ENCODE results near the gene H19. TPM values are rescaled to one million over a fixed set of nuclear protein-coding genes. Genes with fewer than 3 reads are reported as not detected.

Gene H19
- total RNA-seq (2022) (0.38 and 1.9 TPM in 2 replicates), Bru-seq, nascent RNA (not detected), BruChase-seq, experiment 1, labeled RNA remaining after a 6-hour chase (not detected), BruChase-seq, experiment 2, labeled RNA remaining after a 2-hour chase (percentile 26 among the genes with signal in this experiment)
- long read RNA-seq, result 0 reads

- no peaks in the 10 kb centered on the region for H3K4me1 Mint-ChIP-seq (ENCODE audit: low read depth, unreplicated experiment)
- intact Hi-C loops (cut with micrococcal nuclease; ENCODE audit: unreplicated experiment), result no loop called here
- no TSS peak for BruUV-seq (replicated peaks)
- CTCF ChIA-PET, result no interaction called here
- H3K27ac Mint-ChIP-seq (ENCODE audit: unreplicated experiment), result no peak within 1 kb of the TSS
- DNase-seq, result no peak
- no peaks in the 10 kb centered on the region for H3K36me3 Mint-ChIP-seq (ENCODE audit: insufficient read depth, unreplicated experiment)
- TF ChIP-seq CTCF (IDR thresholded peaks at IDR 0.05; ENCODE audit: unreplicated experiment), result no peak
- H3K27me3 Mint-ChIP-seq (ENCODE audit: unreplicated experiment), result no peaks in the 10 kb centered on the region
- no peaks in the 10 kb centered on the region for H3K9me3 Mint-ChIP-seq (ENCODE audit: low read depth, unreplicated experiment)
- no peak within 1 kb of the TSS for H3K4me3 Mint-ChIP-seq (ENCODE audit: low read depth, unreplicated experiment)
Observed at GRCh38 chr11:1997755-1998154, at the start of gene H19. H19 (minus strand) TSS chr11:1997842.

DNA sequence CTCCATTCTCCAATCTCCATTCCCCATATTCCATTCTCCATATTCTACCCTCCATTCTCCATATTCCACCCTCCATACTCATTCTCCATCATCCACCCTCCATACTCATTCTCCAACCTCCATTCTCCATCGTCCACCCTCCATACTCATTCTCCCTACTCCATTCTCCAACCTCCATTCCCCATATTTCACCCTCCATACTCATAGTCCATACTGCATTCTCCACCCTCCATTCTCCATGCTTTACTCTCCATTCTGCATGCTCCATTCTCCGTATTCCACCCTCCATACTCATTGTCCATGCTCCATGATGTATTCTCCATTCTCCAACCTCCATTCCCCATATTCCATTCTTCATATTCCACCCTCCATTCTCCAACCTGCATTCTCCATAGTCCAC lies 44.3 kb upstream of the H19 start:
- no peaks in the 10 kb centered on the region for H3K4me1 Mint-ChIP-seq (ENCODE audit: low read depth, unreplicated experiment)
- no peak overlapping the region for H3K4me3 Mint-ChIP-seq (ENCODE audit: low read depth, unreplicated experiment)
- intact Hi-C loops (cut with micrococcal nuclease; ENCODE audit: unreplicated experiment), result no loop called here
- TF ChIP-seq CTCF (IDR thresholded peaks at IDR 0.05; ENCODE audit: unreplicated experiment), result no peak
- no peaks in the 10 kb centered on the region for H3K27me3 Mint-ChIP-seq (ENCODE audit: unreplicated experiment)
- DNase-seq, result no peak
- CTCF ChIA-PET, result no interaction called here
- BruUV-seq (replicated peaks), result no TSS peak
- H3K36me3 Mint-ChIP-seq (ENCODE audit: insufficient read depth, unreplicated experiment), result no peaks in the 10 kb centered on the region
- H3K27ac Mint-ChIP-seq (ENCODE audit: unreplicated experiment), result no peak overlapping the region
- H3K9me3 Mint-ChIP-seq (ENCODE audit: low read depth, unreplicated experiment), result no peaks in the 10 kb centered on the region

DNA sequence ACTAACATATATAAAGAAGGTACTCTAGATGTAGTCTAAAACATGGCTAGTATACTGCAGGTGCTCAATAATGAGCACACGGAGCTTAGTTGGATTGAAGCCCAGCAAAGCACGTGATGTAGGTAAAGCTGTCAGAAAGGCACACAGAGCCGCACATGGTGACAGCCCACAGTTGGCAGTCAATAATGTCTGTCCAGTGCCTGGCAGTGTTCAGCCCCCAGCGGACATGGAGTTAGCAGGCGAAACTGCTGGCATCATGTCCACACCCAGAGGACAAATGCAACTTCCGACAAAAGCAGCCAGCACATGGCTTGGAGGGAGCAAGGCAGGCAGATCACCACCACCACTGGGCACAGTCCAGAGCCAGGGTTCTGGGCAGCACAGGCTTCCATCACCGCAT lies 43.5 kb upstream of the H19 start:
- no TSS peak for BruUV-seq (replicated peaks)
- H3K4me3 Mint-ChIP-seq (ENCODE audit: low read depth, unreplicated experiment), result no peak overlapping the region
- no peaks in the 10 kb centered on the region for H3K9me3 Mint-ChIP-seq (ENCODE audit: low read depth, unreplicated experiment)
- H3K27ac Mint-ChIP-seq (ENCODE audit: unreplicated experiment), result no peak overlapping the region
- no peak for DNase-seq
- CTCF ChIA-PET, result interaction anchor here (0.7 kb wide), 1 partner anchor 109 kb away, joined by 4 read pairs; no protein-coding TSS in a partner anchor
- TF ChIP-seq CTCF (IDR thresholded peaks at IDR 0.05; ENCODE audit: unreplicated experiment), result no peak
- intact Hi-C loops (cut with micrococcal nuclease; ENCODE audit: unreplicated experiment), result no loop called here
- no peaks in the 10 kb centered on the region for H3K27me3 Mint-ChIP-seq (ENCODE audit: unreplicated experiment)
- no peaks in the 10 kb centered on the region for H3K36me3 Mint-ChIP-seq (ENCODE audit: insufficient read depth, unreplicated experiment)
- H3K4me1 Mint-ChIP-seq (ENCODE audit: low read depth, unreplicated experiment), result no peaks in the 10 kb centered on the region

- no TSS peak for BruUV-seq (replicated peaks)
- Mint-ChIP-seq H3K27me3 (ENCODE audit: unreplicated experiment) (no peaks in the 10 kb centered on the region), H3K27ac (ENCODE audit: unreplicated experiment) (no peak overlapping the region), H3K4me1 (ENCODE audit: low read depth, unreplicated experiment) (no peaks in the 10 kb centered on the region), H3K9me3 (ENCODE audit: low read depth, unreplicated experiment) (no peaks in the 10 kb centered on the region), H3K36me3 (ENCODE audit: insufficient read depth, unreplicated experiment) (no peaks in the 10 kb centered on the region), H3K4me3 (ENCODE audit: low read depth, unreplicated experiment) (no peak overlapping the region)
- no peak for TF ChIP-seq CTCF (IDR thresholded peaks at IDR 0.05; ENCODE audit: unreplicated experiment)
- CTCF ChIA-PET, result interaction anchor here (0.6 to 7.9 kb wide), 3 partner anchors 108 to 117 kb away, joined by 3 to 159 read pairs (median 5); no protein-coding TSS in a partner anchor
- intact Hi-C loops (cut with micrococcal nuclease; ENCODE audit: unreplicated experiment), result no loop called here
- no peak for DNase-seq
Observed at GRCh38 chr11:2039198-2039759, 41.6 kb upstream of the H19 start.
